ENCODE data around the gene AKT1S1. TPM values are rescaled to one million over a fixed set of nuclear protein-coding genes. Genes with fewer than 3 reads are reported as not detected.
"Not testable (repeated sequence)": the region's sequence is repeated elsewhere in the genome, so short reads cannot be mapped to it uniquely, and the experiment has no call there.

Gene AKT1S1
- total RNA-seq, 1 experiment from 2014 or later = 70.6 TPM

GRCh38 chr19:49925486-49925885 is 48.3 kb upstream of the AKT1S1 start:
- H3K79me2 ChIP-seq (ENCODE audit: insufficient read depth, low read length) = peaks cover 88% of the 10 kb centered on the region
- H3K27me3 ChIP-seq (ENCODE audit: insufficient read depth, low read length) = no peaks in the 10 kb centered on the region
- H2AFZ ChIP-seq (ENCODE audit: low read depth, low read length, poor library complexity, severe bottlenecking) = no peak overlapping the region
- DNase-seq (ENCODE audit: low read depth, low spot score) (no peak), ATAC-seq (no peak)
- intact Hi-C loops (cut with micrococcal nuclease) = no loop called here
- ChIA-PET CTCF (no interaction called here), RAD21 (ENCODE audit: low non-redundant PET in 1 of 2, low total read pairs in 2 of 2, uncharacterized antibody in 2 of 2, unreplicated experiment in 2 of 2) (no interaction called here), POLR2A (no interaction called here)
- no peak overlapping the region for H3K4me2 ChIP-seq (ENCODE audit: low read length)
- no peak overlapping the region for H3K9ac ChIP-seq (ENCODE audit: low read length)
- H4K20me1 ChIP-seq (ENCODE audit: insufficient read depth) = peaks cover 7% of the 10 kb centered on the region; the same call in 1 of the 2 replicates
- H3K9me2 ChIP-seq (ENCODE audit: insufficient read depth) = no peaks in the 10 kb centered on the region
- no TSS peak for BruUV-seq (replicated peaks)
- H3K4me3 ChIP-seq (replicated peaks in 1 of 2; ENCODE audit: low read depth in 1 of 2, low read length in 2 of 2) = no peak overlapping the region
- TF ChIP-seq REST (IDR thresholded peaks at IDR 0.05; ENCODE audit: low read depth) = no peak
- TF ChIP-seq ZFX (IDR thresholded peaks at IDR 0.05) = no peak
- TF ChIP-seq ZNF274 (IDR thresholded peaks at IDR 0.05; ENCODE audit: low read depth, low read length) = no peak
- TF ChIP-seq ELF1 (IDR thresholded peaks at IDR 0.05; ENCODE audit: borderline replicate concordance, low read depth) = no peak
- peaks cover 24 to 43% of the 10 kb centered on the region in 2 experiments for H3K36me3 ChIP-seq (ENCODE audit: control insufficient read depth in 1 of 2, insufficient read depth in 2 of 2, low read length in 2 of 2)
- peaks cover 7 to 25% of the 10 kb centered on the region in 2 experiments; a peak in 3 of 4 replicates for H3K4me1 ChIP-seq (ENCODE audit: control insufficient read depth in 1 of 2, insufficient read depth in 2 of 2, low read length in 2 of 2)
- H3K9me3 ChIP-seq (ENCODE audit: control insufficient read depth in 1 of 2, insufficient read depth in 1 of 2, low read depth in 1 of 2, low read length in 2 of 2) = no peaks in the 10 kb centered on the region
- H3K27ac ChIP-seq (ENCODE audit: low read depth, low read length) = no peak overlapping the region

GRCh38 chr19:49924881-49925210 is 47.7 kb upstream of the AKT1S1 start:
- H3K27me3 ChIP-seq (ENCODE audit: insufficient read depth, low read length); ATAC-seq; H4K20me1 ChIP-seq (ENCODE audit: insufficient read depth); H3K9me3 ChIP-seq (ENCODE audit: control insufficient read depth in 1 of 2, insufficient read depth in 1 of 2, low read depth in 1 of 2, low read length in 2 of 2); H3K9ac ChIP-seq (ENCODE audit: low read length); intact Hi-C loops (cut with micrococcal nuclease); H3K9me2 ChIP-seq (ENCODE audit: insufficient read depth); H3K4me2 ChIP-seq (ENCODE audit: low read length); RAD21 ChIA-PET (ENCODE audit: low non-redundant PET in 1 of 2, low total read pairs in 2 of 2, uncharacterized antibody in 2 of 2, unreplicated experiment in 2 of 2); BruUV-seq (replicated peaks); CTCF ChIA-PET; H2AFZ ChIP-seq (ENCODE audit: low read depth, low read length, poor library complexity, severe bottlenecking); DNase-seq (ENCODE audit: low read depth, low spot score); H3K4me3 ChIP-seq (replicated peaks in 1 of 2; ENCODE audit: low read depth in 1 of 2, low read length in 2 of 2); H3K27ac ChIP-seq (ENCODE audit: low read depth, low read length); POLR2A ChIA-PET: not testable (repeated sequence)
- H3K79me2 ChIP-seq (ENCODE audit: insufficient read depth, low read length) = peaks cover 94% of the 10 kb centered on the region
- peaks cover 24 to 43% of the 10 kb centered on the region in 2 experiments for H3K36me3 ChIP-seq (ENCODE audit: control insufficient read depth in 1 of 2, insufficient read depth in 2 of 2, low read length in 2 of 2)
- peaks cover 7 to 20% of the 10 kb centered on the region in 2 experiments; a peak in 3 of 4 replicates for H3K4me1 ChIP-seq (ENCODE audit: control insufficient read depth in 1 of 2, insufficient read depth in 2 of 2, low read length in 2 of 2)
